Sigmoid colon (tissue), 7 donors: Measurements from ENCODE around the gene SCN4A. TPM values are rescaled to one million over a fixed set of nuclear protein-coding genes. Genes with fewer than 3 reads are reported as not detected.

Experiments
- DNase-seq: peaks from one replicate; pipeline ENCODE4 v3.0.0-alpha.2; 2019
- H3K27ac ChIP-seq, 4 donors: fragments of 200-600 bp; sonication (generic); one replicate each; pipeline ENCODE4 v1.5.1; 2016 to 2019; ENCODE audit warnings: mild to moderate bottlenecking in 1 of 4
- H3K27me3 ChIP-seq, 3 donors: fragments of 200-600 bp; sonication (generic); one replicate each; pipeline ENCODE4 v1.5.1; 2019; ENCODE audit warnings: mild to moderate bottlenecking in 1 of 3
- H3K36me3 ChIP-seq, 4 donors: fragments of 200-600 bp; sonication (generic); one replicate each; pipeline ENCODE4 v1.5.1; 2016 to 2019
- H3K4me1 ChIP-seq, 4 donors: fragments of 200-600 bp; sonication (generic); one replicate each; pipeline ENCODE4 v1.5.1; 2017 to 2019
- H3K4me3 ChIP-seq, 4 donors: fragments of 200-600 bp; sonication (generic); one replicate each; pipeline ENCODE4 v1.5.1; 2017 to 2019; ENCODE audit warnings: mild to moderate bottlenecking in 2 of 4, moderate library complexity in 1 of 4
- H3K9me3 ChIP-seq, 4 donors: fragments of 200-600 bp in 3 of 4; sonication (generic) in 3 of 4; one replicate each; pipeline versions ENCODE4 v1.5.1 to v1.6.1; 2013 to 2019
- CTCF ChIP-seq, 4 experiments: fragments of 450-650 bp in 3 of 4; fragments of 200-600 bp in 1 of 4; IDR thresholded peaks; one replicate each; pipeline ENCODE4 v1.5.1; 2016 to 2019; ENCODE audit warnings: antibody characterized with exemption in 4 of 4, mild to moderate bottlenecking in 3 of 4, moderate library complexity in 2 of 4
- EP300 ChIP-seq, 4 donors: sonication (generic); formaldehyde crosslinking; IDR thresholded peaks; one replicate each; pipeline ENCODE4 v1.6.1; 2017; ENCODE audit warnings: antibody characterized with exemption in 4 of 4
- POLR2A ChIP-seq, 2 donors: fragments of 450-650 bp; IDR thresholded peaks; one replicate each; pipeline ENCODE4 v1.6.1; 2016; ENCODE audit warnings: antibody characterized with exemption in 2 of 2, mild to moderate bottlenecking in 2 of 2, moderate library complexity in 2 of 2
- POLR2AphosphoS5 ChIP-seq, 4 donors: sonication (generic); formaldehyde crosslinking; IDR thresholded peaks; one replicate each; pipeline ENCODE4 v1.6.1; 2017; ENCODE audit warnings: antibody characterized with exemption in 4 of 4
- WGBS, 2 donors: extraction: QIAGEN DNeasy Blood & Tissue Kit; methylation state at CpG; one replicate each; pipeline ENCODE4 v1.1.7; 2013; 5-methylcytosine and 5-hydroxymethylcytosine counted together
- intact Hi-C: fragments of 100-400 bp; cut with DNase I; formaldehyde crosslinking; loops from one replicate; pipeline ENCODE4 v1.15.1; 2023
- polyA plus RNA-seq, 3 donors: library from polyadenylated mRNA; stranded (reverse); fragments of 200-250 nt; gene quantifications; one replicate each; pipeline ENCODE4 v1.2.3, GENCODE V29; 2013
- total RNA-seq, 4 donors: library from RNA; depleted of rRNA; stranded (reverse); fragments of >200 nt; gene quantifications; one replicate each; pipeline ENCODE4 v1.1.0, GENCODE V29; 2016
- donor health status: healthy with polysubstance abuse.
- donor health status: Bipolar disorder and iron deficiency.
- donor health status: healthy.

Gene SCN4A
- total and polyA plus RNA-seq, 7 donors = 0.23 to 4.2 (median 0.70) TPM; not detected in 1

GRCh38 chr17:63956296-63956920, 16.3 kb downstream of the SCN4A start:
- H3K27ac ChIP-seq = no peak overlapping the region
- H3K27me3 ChIP-seq = peaks cover 0 to 7% (median 0%) of the 10 kb centered on the region in 3 donors
- H3K36me3 ChIP-seq = no peaks in the 10 kb centered on the region
- DNase-seq = no peak
- H3K4me3 ChIP-seq = no peak overlapping the region
- no peaks in the 10 kb centered on the region for H3K9me3 ChIP-seq
- no peak for TF ChIP-seq CTCF (IDR thresholded peaks at IDR 0.05)
- 94 to 97% methylated on average over 5 of the region's 5 CpGs for WGBS, 2 donors
- peaks cover 0 to 4% (median under 1%) of the 10 kb centered on the region in 4 donors for H3K4me1 ChIP-seq
- intact Hi-C loops = loop anchor here (5.0 kb wide), 1 partner anchor 36 kb away; no protein-coding TSS in a partner anchor

- no peaks in the 10 kb centered on the region for H3K36me3 ChIP-seq
- no peak for DNase-seq
- no peaks in the 10 kb centered on the region for H3K4me1 ChIP-seq
- H3K4me3 ChIP-seq = no peak overlapping the region
- peaks cover 0 to 7% (median 0%) of the 10 kb centered on the region in 3 donors for H3K27me3 ChIP-seq
- 89 to 91% methylated on average over 4 of the region's 4 CpGs for WGBS, 2 donors
- TF ChIP-seq POLR2AphosphoS5 (IDR thresholded peaks at IDR 0.05) (no peak), CTCF (IDR thresholded peaks at IDR 0.05) (no peak), POLR2A (IDR thresholded peaks at IDR 0.05) (no peak), EP300 (IDR thresholded peaks at IDR 0.05) (no peak)
- H3K27ac ChIP-seq = no peak overlapping the region
- H3K9me3 ChIP-seq = no peaks in the 10 kb centered on the region
- intact Hi-C loops = loop anchor here (5.0 kb wide), 1 partner anchor 37 kb away; no protein-coding TSS in a partner anchor
Measured at GRCh38 chr17:63955791-63956190, 16.9 kb downstream of the SCN4A start.

GRCh38 chr17:63955232-63955631, 17.5 kb downstream of the SCN4A start:
- no peaks in the 10 kb centered on the region for H3K9me3 ChIP-seq
- H3K27ac ChIP-seq = no peak overlapping the region
- H3K36me3 ChIP-seq = no peaks in the 10 kb centered on the region
- 75 to 85% methylated on average over 11 of the region's 11 CpGs for WGBS, 2 donors
- no peaks in the 10 kb centered on the region for H3K4me1 ChIP-seq
- no peak for TF ChIP-seq EP300 (IDR thresholded peaks at IDR 0.05)
- no peak for TF ChIP-seq POLR2A (IDR thresholded peaks at IDR 0.05)
- no peak overlapping the region for H3K4me3 ChIP-seq
- intact Hi-C loops = loop anchor here (5.0 kb wide), 1 partner anchor 37 kb away; no protein-coding TSS in a partner anchor
- DNase-seq = no peak
- H3K27me3 ChIP-seq = peaks cover 0 to 5% (median 0%) of the 10 kb centered on the region in 3 donors

- H3K9me3 ChIP-seq = no peaks in the 10 kb centered on the region
- TF ChIP-seq EP300 (IDR thresholded peaks at IDR 0.05) (no peak), CTCF (IDR thresholded peaks at IDR 0.05) (no peak), POLR2A (IDR thresholded peaks at IDR 0.05) (no peak), POLR2AphosphoS5 (IDR thresholded peaks at IDR 0.05) (no peak)
- no peaks in the 10 kb centered on the region for H3K4me1 ChIP-seq
- no peak for DNase-seq
- H3K27me3 ChIP-seq = no peaks in the 10 kb centered on the region
- H3K27ac ChIP-seq = no peak overlapping the region
- H3K36me3 ChIP-seq = no peaks in the 10 kb centered on the region
- WGBS, 2 donors = 34 to 35% methylated on average over 11 of the region's 11 CpGs
- intact Hi-C loops = loop anchor here (5.0 kb wide), 1 partner anchor 38 kb away; no protein-coding TSS in a partner anchor
- no peak overlapping the region for H3K4me3 ChIP-seq
Measured at GRCh38 chr17:63954402-63955063, 18.2 kb downstream of the SCN4A start.
